Mesenchymal stem cell (in vitro differentiated cells and primary cell): ENCODE results near the gene KIF18B.

Source experiments
- DNase-seq: peaks from one replicate; pipeline ENCODE4 v3.0.0-alpha.2; 2013
- H2AFZ ChIP-seq: one replicate; pipeline ENCODE4 v1.6.1; 2013; ENCODE audit warnings: low read depth, mild to moderate bottlenecking, control low read depth, inconsistent platforms, low read length, moderate library complexity
- H2AK5ac ChIP-seq: 2 replicates; pipeline ENCODE4 v1.6.1; 2013; ENCODE audit warnings: low read length, moderate library complexity, mild to moderate bottlenecking, inconsistent platforms; ENCODE audit not compliant: severe bottlenecking
- H2BK120ac ChIP-seq: one replicate; pipeline ENCODE4 v1.6.1; 2013; ENCODE audit warnings: low read depth, mild to moderate bottlenecking, inconsistent platforms, low read length, moderate library complexity
- H2BK12ac ChIP-seq, 2 experiments: one replicate each; pipeline ENCODE4 v1.6.1; 2013; ENCODE audit warnings: inconsistent platforms in 2 of 2, low read length in 2 of 2, mild to moderate bottlenecking in 2 of 2, moderate library complexity in 2 of 2, control low read depth in 1 of 2
- H2BK15ac ChIP-seq: one replicate; pipeline ENCODE4 v1.6.1; 2013; ENCODE audit warnings: mild to moderate bottlenecking, low read depth, inconsistent platforms; ENCODE audit not compliant: poor library complexity, severe bottlenecking
- H2BK5ac ChIP-seq: 2 replicates; pipeline ENCODE4 v1.6.1; 2013; ENCODE audit warnings: low read depth, mild to moderate bottlenecking, low read length, control low read depth, inconsistent platforms; ENCODE audit not compliant: poor library complexity, severe bottlenecking
- H3K14ac ChIP-seq, 2 experiments: one replicate each; pipeline ENCODE4 v1.6.1; 2013; ENCODE audit warnings: inconsistent platforms in 2 of 2, low read length in 2 of 2, control low read depth in 1 of 2, mild to moderate bottlenecking in 1 of 2, moderate library complexity in 1 of 2
- H3K18ac ChIP-seq, 2 experiments: one replicate each; pipeline ENCODE4 v1.6.1; 2013; ENCODE audit warnings: inconsistent platforms in 2 of 2, low read length in 2 of 2, control low read depth in 1 of 2, low read depth in 1 of 2, mild to moderate bottlenecking in 1 of 2
- H3K23ac ChIP-seq, 2 experiments: one replicate each; pipeline ENCODE4 v1.6.1; 2013; ENCODE audit warnings: inconsistent platforms in 2 of 2, low read length in 2 of 2, mild to moderate bottlenecking in 2 of 2, moderate library complexity in 2 of 2, control low read depth in 1 of 2
- H3K27ac ChIP-seq: 2 replicates; pipeline ENCODE4 v1.5.1; 2013; ENCODE audit warnings: mild to moderate bottlenecking, moderate library complexity, low read length, control low read depth, inconsistent platforms; ENCODE audit not compliant: poor library complexity, severe bottlenecking
- H3K27me3 ChIP-seq, 2 experiments: 2 replicates each; pipeline versions ENCODE4 v1.6.1 to v1.7.0; 2013; ENCODE audit warnings: low read length in 2 of 2, mild to moderate bottlenecking in 2 of 2, moderate library complexity in 2 of 2, control low read depth in 1 of 2, inconsistent platforms in 1 of 2; ENCODE audit not compliant: control insufficient read depth in 1 of 2, insufficient read depth in 1 of 2
- H3K36me3 ChIP-seq, 2 experiments: 2 replicates each; pipeline versions ENCODE4 v1.6.1 to v1.7.0; 2013; ENCODE audit warnings: low read length in 2 of 2, control low read depth in 1 of 2, inconsistent platforms in 1 of 2, low read depth in 1 of 2, mild to moderate bottlenecking in 1 of 2; ENCODE audit not compliant: insufficient read depth in 2 of 2, control insufficient read depth in 1 of 2
- H3K4ac ChIP-seq, 2 experiments: one replicate each; pipeline ENCODE4 v1.6.1; 2013; ENCODE audit warnings: inconsistent platforms in 2 of 2, low read length in 2 of 2, mild to moderate bottlenecking in 2 of 2, moderate library complexity in 2 of 2, control low read depth in 1 of 2, low read depth in 1 of 2
- H3K4me1 ChIP-seq: 2 replicates; pipeline ENCODE4 v1.6.1; 2013; ENCODE audit warnings: low read depth, low read length, control low read depth; ENCODE audit not compliant: control insufficient read depth, insufficient read depth
- H3K4me2 ChIP-seq: 2 replicates; pipeline ENCODE4 v1.6.1; 2013; ENCODE audit warnings: low read length, mild to moderate bottlenecking, inconsistent platforms; ENCODE audit not compliant: poor library complexity, severe bottlenecking
- H3K4me3 ChIP-seq, 2 experiments: 2 replicates each; pipeline versions ENCODE4 v1.5.1 to v1.7.0; 2013; ENCODE audit warnings: low read length in 2 of 2, mild to moderate bottlenecking in 2 of 2, control low read depth in 1 of 2, low read depth in 1 of 2; ENCODE audit not compliant: insufficient read depth in 1 of 2
- H3K79me1 ChIP-seq: replicated peaks from 2 replicates; pipeline ENCODE4 v1.6.1; 2013; ENCODE audit warnings: mild to moderate bottlenecking, control low read depth, low read length, inconsistent platforms; ENCODE audit not compliant: poor library complexity, severe bottlenecking
- H3K9ac ChIP-seq: 2 replicates; pipeline ENCODE4 v1.7.0; 2013; ENCODE audit warnings: mild to moderate bottlenecking, low read length, moderate library complexity
- H3K9me3 ChIP-seq: 2 replicates; pipeline ENCODE4 v1.7.0; 2013; ENCODE audit warnings: mild to moderate bottlenecking, low read length; ENCODE audit not compliant: control insufficient read depth
- H4K8ac ChIP-seq: one replicate; pipeline ENCODE4 v1.6.1; 2013; ENCODE audit warnings: inconsistent platforms, mild to moderate bottlenecking, low read length, moderate library complexity
- H4K91ac ChIP-seq: one replicate; pipeline ENCODE4 v1.6.1; 2013; ENCODE audit warnings: mild to moderate bottlenecking, low read length, inconsistent platforms
- WGBS: methylation state at CpG from one replicate; pipeline ENCODE4 v1.1.7; 2013; ENCODE audit warnings: mixed read lengths; 5-methylcytosine and 5-hydroxymethylcytosine counted together

Gene KIF18B

GRCh38 chr17:44880062-44880461 lies 67.5 kb downstream of the KIF18B start:
- H3K4me1 ChIP-seq: no peaks in the 10 kb centered on the region
- no peak overlapping the region for H3K9ac ChIP-seq
- no peaks in the 10 kb centered on the region for H3K9me3 ChIP-seq
- no peak overlapping the region for H3K4me3 ChIP-seq
- H2BK5ac ChIP-seq: no peak overlapping the region
- H3K14ac ChIP-seq: no peak overlapping the region
- no peak for DNase-seq
- H3K18ac ChIP-seq: no peak overlapping the region
- H3K4me2 ChIP-seq: no peak overlapping the region
- H3K4ac ChIP-seq: no peak overlapping the region
- no peaks in the 10 kb centered on the region for H3K27me3 ChIP-seq
- no peak overlapping the region for H2BK15ac ChIP-seq
- no peak overlapping the region for H2AFZ ChIP-seq
- no peak overlapping the region for H3K27ac ChIP-seq
- 100% methylated on average over 2 of the region's 2 CpGs for WGBS
- H3K79me1 ChIP-seq: peaks cover 14% of the 10 kb centered on the region
- no peak overlapping the region for H2BK12ac ChIP-seq
- H3K36me3 ChIP-seq: peaks cover 50 to 86% of the 10 kb centered on the region in 2 experiments
- H2BK120ac ChIP-seq: no peak overlapping the region
- no peak overlapping the region for H2AK5ac ChIP-seq
- no peak overlapping the region for H4K91ac ChIP-seq
- H4K8ac ChIP-seq: no peak overlapping the region
- H3K23ac ChIP-seq: no peak overlapping the region

- H3K27ac ChIP-seq: no peak overlapping the region
- no peak overlapping the region for H4K91ac ChIP-seq
- no peak overlapping the region for H3K4ac ChIP-seq
- no peaks in the 10 kb centered on the region for H3K9me3 ChIP-seq
- H2AFZ ChIP-seq: no peak overlapping the region
- H2BK12ac ChIP-seq: no peak overlapping the region
- H4K8ac ChIP-seq: no peak overlapping the region
- H3K18ac ChIP-seq: no peak overlapping the region
- WGBS: 97% methylated on average over 6 of the region's 6 CpGs
- no peak overlapping the region for H2AK5ac ChIP-seq
- H3K23ac ChIP-seq: no peak overlapping the region
- H3K27me3 ChIP-seq: no peaks in the 10 kb centered on the region
- H2BK5ac ChIP-seq: no peak overlapping the region
- H3K79me1 ChIP-seq: peaks cover 16% of the 10 kb centered on the region
- H3K4me1 ChIP-seq: no peaks in the 10 kb centered on the region
- H2BK15ac ChIP-seq: no peak overlapping the region
- H3K4me3 ChIP-seq: no peak overlapping the region
- peaks cover 51 to 85% of the 10 kb centered on the region in 2 experiments for H3K36me3 ChIP-seq
- H3K4me2 ChIP-seq: no peak overlapping the region
- H3K14ac ChIP-seq: no peak overlapping the region
- H3K9ac ChIP-seq: no peak overlapping the region
- H2BK120ac ChIP-seq: no peak overlapping the region
- DNase-seq: no peak
These were observed 68.2 kb downstream of the KIF18B start for GRCh38 chr17:44879376-44879775.

- H3K18ac ChIP-seq: no peak overlapping the region
- no peak overlapping the region for H2AK5ac ChIP-seq
- H3K4me1 ChIP-seq: no peaks in the 10 kb centered on the region
- H3K27me3 ChIP-seq: no peaks in the 10 kb centered on the region
- H2AFZ ChIP-seq: no peak overlapping the region
- no peak overlapping the region for H3K4ac ChIP-seq
- H3K27ac ChIP-seq: no peak overlapping the region
- no peak overlapping the region for H3K4me3 ChIP-seq
- no peak overlapping the region for H2BK5ac ChIP-seq
- no peaks in the 10 kb centered on the region for H3K9me3 ChIP-seq
- WGBS: 62% methylated on average over 6 of the region's 6 CpGs
- no peak overlapping the region for H2BK15ac ChIP-seq
- H3K79me1 ChIP-seq: peaks cover 19% of the 10 kb centered on the region
- no peak overlapping the region for H3K9ac ChIP-seq
- no peak overlapping the region for H2BK120ac ChIP-seq
- H3K4me2 ChIP-seq: no peak overlapping the region
- no peak overlapping the region for H4K91ac ChIP-seq
- no peak overlapping the region for H3K23ac ChIP-seq
- no peak overlapping the region for H2BK12ac ChIP-seq
- H3K14ac ChIP-seq: no peak overlapping the region
- DNase-seq: peak; percentile 52
- H3K36me3 ChIP-seq: peaks cover 51 to 84% of the 10 kb centered on the region in 2 experiments
- no peak overlapping the region for H4K8ac ChIP-seq
These were observed 68.8 kb downstream of the KIF18B start for GRCh38 chr17:44878627-44879221.

DNA sequence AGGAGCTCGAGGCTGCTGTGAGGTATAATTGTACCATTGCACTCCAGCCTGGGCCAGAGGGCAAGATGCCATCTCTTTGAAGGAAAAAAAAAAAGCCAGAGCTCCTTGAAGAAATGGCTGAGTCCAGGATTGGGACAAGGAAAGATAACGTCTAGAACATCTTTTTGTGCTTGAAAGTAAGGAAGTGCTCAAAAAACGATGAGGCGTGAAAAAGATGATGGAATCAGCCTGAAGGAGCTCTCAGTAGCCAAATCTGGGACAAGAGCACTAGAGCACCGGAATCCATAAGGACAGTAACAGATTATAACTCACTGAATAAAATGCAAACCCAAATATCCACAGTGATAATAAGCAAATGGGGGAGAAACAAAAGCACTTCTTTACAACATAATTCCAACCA lies 70.5 kb downstream of the KIF18B start:
- Histone ChIP-seq H3K9ac (no peak overlapping the region), H3K4me1 (peaks cover 3% of the 10 kb centered on the region), H3K36me3 (peaks cover 52 to 82% of the 10 kb centered on the region in 2 experiments), H2BK120ac (no peak overlapping the region), H3K23ac (no peak overlapping the region), H3K4me3 (no peak overlapping the region), H2AFZ (no peak overlapping the region), H3K18ac (no peak overlapping the region), H2BK15ac (no peak overlapping the region), H4K91ac (no peak overlapping the region), H3K4me2 (no peak overlapping the region), H3K27me3 (no peaks in the 10 kb centered on the region), H4K8ac (no peak overlapping the region), H3K9me3 (no peaks in the 10 kb centered on the region), H2BK5ac (no peak overlapping the region), H3K79me1 (peaks cover 16% of the 10 kb centered on the region), H2AK5ac (no peak overlapping the region), H3K27ac (no peak overlapping the region), H3K4ac (no peak overlapping the region), H2BK12ac (no peak overlapping the region), H3K14ac (no peak overlapping the region)
- no peak for DNase-seq
- WGBS: 98% methylated on average over 5 of the region's 5 CpGs
